NCI-H1092 treated with DMSO at 0.1 percent for 48 hours (cell line): ENCODE results near the gene ZNF292.
"Not testable (repeated sequence)": the region's sequence is repeated elsewhere in the genome, so short reads cannot be mapped to it uniquely, and the experiment has no call there.

Source experiments
- DNase-seq: peaks from one replicate; lab custom pipeline; 2025; lab: John Stamatoyannopoulos, UW

Gene ZNF292

DNA sequence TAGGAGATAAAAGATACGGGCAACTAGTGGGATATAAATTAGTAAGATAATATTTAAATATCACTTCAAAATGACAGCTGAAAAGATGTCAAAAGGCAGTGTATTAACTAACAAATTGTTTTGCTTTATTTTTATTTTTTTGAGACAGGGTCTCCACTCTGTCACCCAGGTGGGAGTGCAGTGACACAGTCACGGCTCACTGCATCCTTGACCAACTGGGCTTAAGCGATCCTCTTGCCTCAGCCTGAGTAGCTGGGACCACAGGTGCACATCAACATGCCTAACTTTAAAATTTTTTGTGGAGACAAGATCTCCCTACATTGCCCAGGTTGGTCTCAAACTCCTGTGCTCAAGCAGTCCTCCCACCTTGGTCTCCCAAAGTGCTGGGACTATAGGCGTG is 5.9 kb downstream of the ZNF292 start:
- no peak for DNase-seq

- no peak for DNase-seq
Measured at GRCh38 chr6:87164004-87164403, 8.6 kb downstream of the ZNF292 start.

GRCh38 chr6:87164506-87164905 is 9.1 kb downstream of the ZNF292 start:
- no peak for DNase-seq

- DNase-seq: no peak
Measured at GRCh38 chr6:87165185-87165584, 9.8 kb downstream of the ZNF292 start.

- DNase-seq: no peak
Measured at GRCh38 chr6:87171938-87172633, 16.7 kb downstream of the ZNF292 start.

GRCh38 chr6:87174078-87174579 is 18.8 kb downstream of the ZNF292 start:
- no peak for DNase-seq

GRCh38 chr6:87176493-87176892 is 21.1 kb downstream of the ZNF292 start:
- DNase-seq: no peak

DNA sequence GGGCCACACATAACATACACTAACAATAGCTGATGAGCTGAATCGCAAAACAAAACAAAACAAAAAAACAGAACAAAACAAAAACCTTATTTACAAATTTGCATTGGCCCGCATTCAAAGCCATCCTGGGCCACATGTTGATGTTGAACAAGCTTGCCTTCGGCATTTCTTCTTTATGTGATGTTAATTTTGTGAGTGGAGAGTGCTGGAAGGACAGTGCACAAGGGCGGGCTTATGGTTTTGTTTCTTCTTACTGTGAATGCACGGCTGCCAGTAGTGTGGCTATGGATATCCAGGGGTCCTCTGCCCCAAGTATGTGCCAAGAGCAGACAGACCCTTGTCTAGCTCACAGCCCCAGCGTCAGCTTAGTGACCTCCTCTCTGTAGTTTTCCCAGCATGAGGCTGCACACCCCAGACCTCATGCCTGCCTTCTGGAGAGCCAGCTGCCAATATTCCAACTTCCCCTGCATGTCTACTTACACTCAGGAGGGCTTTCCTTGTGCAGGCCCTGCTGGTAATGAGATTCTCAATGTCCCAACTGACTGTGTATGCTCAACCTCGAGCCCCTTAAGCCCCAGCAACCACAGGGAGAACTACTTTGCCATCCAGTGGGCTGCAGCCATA is 24.9 kb downstream of the ZNF292 start:
- DNase-seq: no peak

- no peak for DNase-seq
Measured at GRCh38 chr6:87181903-87182302, 26.5 kb downstream of the ZNF292 start.

- DNase-seq: no peak
Measured at GRCh38 chr6:87182321-87182720, 27.0 kb downstream of the ZNF292 start.

DNA sequence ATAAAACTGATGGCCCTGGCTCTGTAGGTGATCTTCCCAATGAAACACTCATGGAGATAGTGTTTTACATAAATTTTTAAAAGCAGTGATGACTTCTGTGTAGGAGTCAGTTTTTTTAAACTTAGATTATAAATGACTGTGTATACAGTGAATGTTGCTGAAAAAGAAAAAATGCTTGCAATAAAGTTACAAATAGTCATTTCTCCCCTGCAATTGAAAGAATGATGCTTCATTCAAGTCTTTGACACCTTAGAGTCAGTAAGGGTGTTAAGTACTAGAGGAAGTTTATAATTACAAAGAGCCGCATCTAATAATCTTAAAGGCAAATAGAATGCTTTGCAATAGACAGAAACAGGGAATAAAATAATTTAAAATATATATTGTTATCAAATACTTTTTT is 27.6 kb downstream of the ZNF292 start:
- no peak for DNase-seq

DNA sequence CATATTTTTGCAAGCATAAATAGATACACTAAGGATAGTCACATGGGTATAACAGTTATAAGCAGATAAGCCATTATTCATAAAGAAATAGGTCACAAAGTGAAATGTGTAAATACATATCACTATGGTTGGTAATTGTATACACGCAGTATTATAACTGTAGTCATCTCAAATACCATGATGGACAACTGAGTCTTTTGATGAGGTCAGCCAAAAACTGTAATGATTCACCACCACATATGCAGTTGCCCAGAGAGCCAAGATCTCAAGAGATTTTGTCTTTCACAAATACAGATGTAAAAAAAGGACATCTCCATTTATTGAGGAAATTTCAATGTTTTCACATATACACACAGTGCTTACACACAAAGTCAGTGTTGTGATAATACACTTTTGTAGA is 28.3 kb downstream of the ZNF292 start:
- no peak for DNase-seq

DNA sequence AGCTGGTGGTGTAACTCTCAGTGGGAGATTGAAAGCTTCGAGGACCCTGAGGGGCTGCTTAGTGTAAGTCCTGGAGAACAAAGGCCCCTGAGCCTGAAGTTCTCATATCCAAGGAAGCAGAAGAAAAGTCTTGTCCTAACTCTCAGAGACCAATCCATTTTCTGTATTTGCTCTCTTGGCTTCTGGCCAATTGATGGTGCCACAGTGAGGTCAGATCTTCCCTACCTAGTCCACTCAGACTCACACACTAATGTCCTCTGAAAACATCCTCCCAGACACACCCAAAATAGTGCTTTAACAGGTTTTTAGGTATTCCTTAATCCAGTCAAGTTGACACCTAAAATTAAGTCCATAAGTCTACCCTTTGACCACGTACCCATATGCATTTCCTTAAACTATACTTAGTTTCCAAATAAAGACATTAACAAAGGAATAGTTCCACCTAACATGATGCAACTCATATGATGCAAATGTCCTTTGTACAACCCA is 29.4 kb downstream of the ZNF292 start:
- no peak for DNase-seq

- no peak for DNase-seq
Measured at GRCh38 chr6:87196275-87196842, 41.0 kb downstream of the ZNF292 start.

- DNase-seq: no peak
Measured at GRCh38 chr6:87197547-87197946, 42.2 kb downstream of the ZNF292 start.

DNA sequence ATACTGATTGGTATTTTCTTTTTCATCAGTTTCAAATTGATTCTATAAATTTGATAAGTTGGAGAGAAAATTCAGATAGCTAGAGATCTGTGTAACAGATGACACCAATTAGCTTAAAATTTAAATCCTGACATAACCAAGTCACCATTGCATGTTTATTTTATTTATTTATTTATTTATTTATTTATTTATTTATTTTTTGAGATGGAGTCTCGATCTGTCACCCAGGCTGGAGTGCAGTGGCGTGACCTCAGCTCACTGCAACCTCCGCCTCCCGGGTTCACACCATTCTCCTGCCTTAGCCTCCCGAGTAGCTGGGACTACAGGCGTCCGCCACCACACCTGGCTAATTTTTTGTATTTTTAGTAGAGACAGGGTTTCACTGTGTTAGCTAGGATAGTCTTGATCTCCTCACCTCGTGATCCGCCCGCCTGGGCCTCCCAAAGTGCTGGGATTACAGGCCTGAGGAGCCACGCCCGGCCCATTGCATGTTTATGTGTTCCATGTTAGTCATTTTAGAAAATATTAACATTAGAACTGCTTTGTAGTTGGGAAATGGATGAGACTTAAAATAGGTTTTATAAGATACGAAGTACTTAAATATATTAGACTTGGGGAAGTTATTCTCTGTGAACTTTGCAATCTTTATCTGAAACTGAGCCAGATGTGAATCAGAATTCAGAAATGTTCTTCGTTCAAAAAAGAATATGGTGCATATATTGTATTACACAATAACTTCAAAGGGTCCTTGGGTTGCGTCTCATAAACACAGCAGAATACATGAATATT is 42.9 kb downstream of the ZNF292 start:
- not testable (repeated sequence) for DNase-seq

- no peak for DNase-seq
Measured at GRCh38 chr6:87199787-87200186, 44.4 kb downstream of the ZNF292 start.

DNA sequence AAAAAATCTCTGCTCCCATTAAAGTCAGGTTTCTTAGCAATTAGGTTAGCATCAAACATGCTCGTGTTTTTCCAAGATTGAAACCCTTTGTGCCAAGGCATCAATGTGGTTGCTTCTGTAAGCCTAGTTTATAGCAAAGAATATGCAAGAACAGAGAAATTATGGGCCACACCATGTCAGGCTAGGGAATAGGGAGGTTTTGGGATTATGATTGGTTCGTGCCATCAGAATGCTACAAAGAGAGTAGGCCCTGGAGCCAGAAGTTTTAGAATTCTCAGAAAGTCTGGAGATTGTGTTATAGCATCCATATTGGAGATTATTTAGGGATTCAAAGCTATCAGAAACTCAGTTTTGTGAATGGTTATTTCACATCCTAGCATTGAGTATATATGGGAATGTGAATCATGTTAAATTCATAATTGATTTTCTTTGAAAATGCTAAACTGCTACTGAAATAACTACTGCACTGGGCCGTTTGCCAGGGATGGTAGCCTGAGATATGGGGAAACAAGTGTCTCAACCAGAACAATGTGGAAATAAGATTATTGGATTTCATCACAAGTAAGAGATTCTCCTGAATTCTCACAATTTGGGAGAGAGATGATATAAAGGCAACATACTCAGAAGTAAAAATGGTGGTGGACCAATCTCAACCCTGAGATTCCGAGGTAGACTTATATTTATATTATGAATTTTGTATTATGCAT is 45.3 kb downstream of the ZNF292 start:
- no peak for DNase-seq

- DNase-seq: no peak
Measured at GRCh38 chr6:87203448-87204023, 48.2 kb downstream of the ZNF292 start.

DNA sequence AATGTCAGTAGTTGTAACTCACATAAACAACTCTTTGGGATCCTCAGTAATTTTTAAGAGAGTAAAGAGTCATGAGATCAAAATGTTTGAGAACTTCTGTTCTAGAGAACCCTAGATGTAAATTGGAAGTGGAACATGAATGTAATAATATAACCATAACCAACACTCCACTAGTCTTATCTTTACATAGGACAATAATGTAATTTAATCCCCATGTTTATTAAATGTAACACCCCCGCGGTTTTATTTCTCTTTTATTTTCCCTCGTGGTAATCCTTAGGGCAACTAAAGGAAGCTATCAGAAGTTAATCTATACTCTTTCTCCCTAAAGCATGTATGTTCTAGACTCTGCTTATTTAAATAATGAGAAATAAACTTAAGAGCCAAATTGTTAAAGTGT is 54.4 kb downstream of the ZNF292 start:
- no peak for DNase-seq

DNA sequence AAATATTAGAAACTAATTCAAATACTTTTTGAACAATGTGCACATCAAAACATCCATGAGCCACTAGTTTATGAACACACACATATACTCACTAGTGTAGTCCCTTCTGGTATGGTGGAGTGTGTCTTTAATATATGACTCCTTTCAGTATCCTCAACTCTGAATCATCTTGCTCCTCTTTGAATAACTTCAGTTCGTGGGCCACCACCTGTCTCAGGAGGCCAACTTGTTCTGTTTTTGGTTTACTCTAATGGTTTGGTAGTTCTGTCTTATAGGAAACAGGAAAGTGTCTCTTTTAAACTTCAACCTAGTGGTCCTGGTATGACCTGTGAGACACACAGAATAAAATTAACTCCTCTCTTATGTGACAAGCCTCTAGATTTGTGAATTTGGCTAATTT is 55.6 kb downstream of the ZNF292 start:
- DNase-seq: no peak
